RWPE2 (cell line): ENCODE measurements around the gene RNF186.
"Not testable (repeated sequence)": the region's sequence is repeated elsewhere in the genome, so short reads cannot be mapped to it uniquely, and the experiment has no call there.

Experiments
- ATAC-seq: fragments of 200-7000 bp; cut with Tn5 transposase; 3 replicates; pipeline ENCODE4 v1.9.1; 2021; ENCODE audit warnings: low read depth
- DNase-seq: peaks from one replicate; pipeline ENCODE4 v3.0.0-alpha.2; 2020; ENCODE audit warnings: low spot score
- H3K27ac ChIP-seq: fragments of 450-650 bp; 2 replicates; pipeline ENCODE4 v1.5.1; 2017; ENCODE audit warnings: mild to moderate bottlenecking; ENCODE audit not compliant: poor library complexity, severe bottlenecking
- H3K27me3 ChIP-seq: fragments of 250-450 bp; sonication (Bioruptor Pico); 2 replicates; pipeline ENCODE4 v1.5.1; 2021; ENCODE audit warnings: mild to moderate bottlenecking, moderate library complexity; ENCODE audit not compliant: insufficient read depth, poor library complexity, severe bottlenecking
- H3K36me3 ChIP-seq: fragments of 250-450 bp; sonication (Bioruptor Pico); 2 replicates; pipeline ENCODE4 v1.5.1; 2020; ENCODE audit warnings: low read depth, mild to moderate bottlenecking, moderate library complexity
- H3K4me1 ChIP-seq: fragments of 250-450 bp; sonication (Bioruptor Pico); 2 replicates; pipeline ENCODE4 v1.5.1; 2021; ENCODE audit warnings: mild to moderate bottlenecking, moderate library complexity; ENCODE audit not compliant: insufficient read depth, poor library complexity, severe bottlenecking
- H3K4me3 ChIP-seq: fragments of 250-450 bp; sonication (Bioruptor Pico); 2 replicates; pipeline ENCODE4 v1.5.1; 2021; ENCODE audit warnings: mild to moderate bottlenecking, moderate library complexity; ENCODE audit not compliant: severe bottlenecking
- H3K9me3 ChIP-seq: fragments of 250-450 bp; sonication (Bioruptor Pico); 2 replicates; pipeline ENCODE4 v1.5.1; 2021; ENCODE audit warnings: mild to moderate bottlenecking, moderate library complexity; ENCODE audit not compliant: severe bottlenecking
- CTCF ChIP-seq: fragments of 450-650 bp; IDR thresholded peaks from one replicate; pipeline ENCODE4 v1.5.1; 2017; ENCODE audit warnings: mild to moderate bottlenecking, moderate library complexity; ENCODE audit not compliant: poor library complexity, severe bottlenecking

RNF186 gene

GRCh38 chr1:19819701-19820100 is 4.6 kb upstream of the RNF186 start:
- DNase-seq (no peak), ATAC-seq (no peak)
- Histone ChIP-seq H3K4me3 (no peak overlapping the region), H3K4me1 (no peaks in the 10 kb centered on the region), H3K9me3 (no peaks in the 10 kb centered on the region), H3K36me3 (no peaks in the 10 kb centered on the region), H3K27ac (no peak overlapping the region), H3K27me3 (no peaks in the 10 kb centered on the region)
- no peak for TF ChIP-seq CTCF

- ATAC-seq (no peak), DNase-seq (no peak)
- H3K36me3 ChIP-seq: no peaks in the 10 kb centered on the region
- H3K27ac ChIP-seq: no peak overlapping the region
- H3K27me3 ChIP-seq: no peaks in the 10 kb centered on the region
- no peak for TF ChIP-seq CTCF
- no peak overlapping the region for H3K4me3 ChIP-seq
- H3K4me1 ChIP-seq: no peaks in the 10 kb centered on the region
- no peaks in the 10 kb centered on the region for H3K9me3 ChIP-seq
These were observed 3.2 kb upstream of the RNF186 start for GRCh38 chr1:19818324-19818723.

- ATAC-seq: no peak
- no peak overlapping the region for H3K27ac ChIP-seq
- no peak overlapping the region for H3K4me3 ChIP-seq
These were observed 2.1 kb upstream of the RNF186 start for GRCh38 chr1:19817160-19817559.

GRCh38 chr1:19816737-19817086 is 1.6 kb upstream of the RNF186 start:
- not testable (repeated sequence) for H3K27ac ChIP-seq, ATAC-seq

More at GRCh38 chr1:19817160-19817559, 2.1 kb upstream of the RNF186 start:
- no peak for TF ChIP-seq CTCF
- DNase-seq: no peak
- Histone ChIP-seq H3K27me3 (no peaks in the 10 kb centered on the region), H3K4me1 (no peaks in the 10 kb centered on the region), H3K9me3 (no peaks in the 10 kb centered on the region), H3K36me3 (no peaks in the 10 kb centered on the region)

GRCh38 chr1:19815801-19816736 is 986 bp upstream of the RNF186 start:
- H3K4me1 ChIP-seq: no peaks in the 10 kb centered on the region
- DNase-seq (no peak), ATAC-seq (no peak)
- H3K36me3 ChIP-seq: no peaks in the 10 kb centered on the region
- no peak overlapping the region for H3K4me3 ChIP-seq
- H3K27ac ChIP-seq: no peak overlapping the region
- no peaks in the 10 kb centered on the region for H3K27me3 ChIP-seq
- H3K9me3 ChIP-seq: no peaks in the 10 kb centered on the region
- no peak for TF ChIP-seq CTCF

More at GRCh38 chr1:19816737-19817086, 1.6 kb upstream of the RNF186 start:
- not testable (repeated sequence) for H3K9me3 ChIP-seq, H3K36me3 ChIP-seq, H3K27me3 ChIP-seq, H3K4me3 ChIP-seq, DNase-seq, H3K4me1 ChIP-seq
